ENCODE data around the gene AKR1B15. TPM values are rescaled to one million over a fixed set of nuclear protein-coding genes. Genes with fewer than 3 reads are reported as not detected.

Gene AKR1B15
- total RNA-seq, 4 donors from 2014 or later, result 0.17 TPM; not detected in 3

- TF ChIP-seq EP300 (IDR thresholded peaks at IDR 0.05) (no peak), CTCF (IDR thresholded peaks at IDR 0.05) (no peak), POLR2A (IDR thresholded peaks at IDR 0.05; ENCODE audit: low read depth) (no peak), POLR2AphosphoS5 (IDR thresholded peaks at IDR 0.05) (no peak)
- H3K4me1 ChIP-seq, result no peaks in the 10 kb centered on the region
- no peak for DNase-seq (ENCODE audit: extremely low spot score)
- H3K27me3 ChIP-seq, result peaks cover 0 to 4% (median 0%) of the 10 kb centered on the region in 4 donors
- no peak overlapping the region for H3K27ac ChIP-seq (replicated peaks in 1 of 4)
- no peaks in the 10 kb centered on the region for H3K36me3 ChIP-seq
- no peak overlapping the region for H3K4me3 ChIP-seq
- no peaks in the 10 kb centered on the region for H3K9me3 ChIP-seq
- intact Hi-C loops (cut with DNase I), result no loop called here
- WGBS, result 76% methylated on average over 2 of the region's 2 CpGs
These were observed 74.3 kb downstream of the AKR1B15 start for GRCh38 chr7:134623193-134623592.

GRCh38 chr7:134625550-134625949 is 76.6 kb downstream of the AKR1B15 start:
- intact Hi-C loops (cut with DNase I), result no loop called here
- Histone ChIP-seq H3K4me3 (no peak overlapping the region), H3K4me1 (no peaks in the 10 kb centered on the region), H3K27ac (replicated peaks in 1 of 4) (no peak overlapping the region), H3K36me3 (no peaks in the 10 kb centered on the region), H3K9me3 (no peaks in the 10 kb centered on the region), H3K27me3 (peaks cover 0 to 4% (median 0%) of the 10 kb centered on the region in 4 donors)
- no peak for TF ChIP-seq POLR2AphosphoS5 (IDR thresholded peaks at IDR 0.05)
- no peak for TF ChIP-seq EP300 (IDR thresholded peaks at IDR 0.05)
- no peak for TF ChIP-seq CTCF (IDR thresholded peaks at IDR 0.05)
- no peak for TF ChIP-seq POLR2A (IDR thresholded peaks at IDR 0.05; ENCODE audit: low read depth)
- WGBS, result 62% methylated on average over 3 of the region's 3 CpGs
- no peak for DNase-seq (ENCODE audit: extremely low spot score)

- no peak for TF ChIP-seq POLR2A (IDR thresholded peaks at IDR 0.05; ENCODE audit: low read depth)
- TF ChIP-seq POLR2AphosphoS5 (IDR thresholded peaks at IDR 0.05), result no peak
- TF ChIP-seq CTCF (IDR thresholded peaks at IDR 0.05), result no peak
- TF ChIP-seq EP300 (IDR thresholded peaks at IDR 0.05), result no peak
- no peak for DNase-seq (ENCODE audit: extremely low spot score)
- intact Hi-C loops (cut with DNase I), result no loop called here
- H3K36me3 ChIP-seq, result no peaks in the 10 kb centered on the region
- peaks cover 0 to 4% (median 0%) of the 10 kb centered on the region in 4 donors for H3K27me3 ChIP-seq
- no peak overlapping the region for H3K4me3 ChIP-seq
- H3K27ac ChIP-seq (replicated peaks in 1 of 4), result no peak overlapping the region
- H3K4me1 ChIP-seq, result no peaks in the 10 kb centered on the region
- WGBS, result 80% methylated on average over 2 of the region's 2 CpGs
- no peaks in the 10 kb centered on the region for H3K9me3 ChIP-seq
These were observed 78.3 kb downstream of the AKR1B15 start for GRCh38 chr7:134627109-134627774.

- no peaks in the 10 kb centered on the region for H3K4me1 ChIP-seq
These were observed 78.9 kb downstream of the AKR1B15 start for GRCh38 chr7:134627775-134628153.

More at GRCh38 chr7:134627775-134628153, 78.9 kb downstream of the AKR1B15 start:
- no peak overlapping the region for H3K4me3 ChIP-seq
- DNase-seq (ENCODE audit: extremely low spot score), result no peak
- H3K9me3 ChIP-seq, result no peaks in the 10 kb centered on the region
- intact Hi-C loops (cut with DNase I), result no loop called here
- H3K27ac ChIP-seq (replicated peaks in 1 of 4), result no peak overlapping the region
- peaks cover 0 to 4% (median 0%) of the 10 kb centered on the region in 4 donors for H3K27me3 ChIP-seq
- no peaks in the 10 kb centered on the region for H3K36me3 ChIP-seq
- TF ChIP-seq CTCF (IDR thresholded peaks at IDR 0.05) (no peak), POLR2AphosphoS5 (IDR thresholded peaks at IDR 0.05) (no peak), POLR2A (IDR thresholded peaks at IDR 0.05; ENCODE audit: low read depth) (no peak), EP300 (IDR thresholded peaks at IDR 0.05) (no peak)
- WGBS, result 0% methylated on average over 1 of the region's 1 CpG

Measured in esophagus muscularis mucosa (tissue), 4 donors.